Measurements from ENCODE around the gene RNU6-7.

Gene RNU6-7

DNA sequence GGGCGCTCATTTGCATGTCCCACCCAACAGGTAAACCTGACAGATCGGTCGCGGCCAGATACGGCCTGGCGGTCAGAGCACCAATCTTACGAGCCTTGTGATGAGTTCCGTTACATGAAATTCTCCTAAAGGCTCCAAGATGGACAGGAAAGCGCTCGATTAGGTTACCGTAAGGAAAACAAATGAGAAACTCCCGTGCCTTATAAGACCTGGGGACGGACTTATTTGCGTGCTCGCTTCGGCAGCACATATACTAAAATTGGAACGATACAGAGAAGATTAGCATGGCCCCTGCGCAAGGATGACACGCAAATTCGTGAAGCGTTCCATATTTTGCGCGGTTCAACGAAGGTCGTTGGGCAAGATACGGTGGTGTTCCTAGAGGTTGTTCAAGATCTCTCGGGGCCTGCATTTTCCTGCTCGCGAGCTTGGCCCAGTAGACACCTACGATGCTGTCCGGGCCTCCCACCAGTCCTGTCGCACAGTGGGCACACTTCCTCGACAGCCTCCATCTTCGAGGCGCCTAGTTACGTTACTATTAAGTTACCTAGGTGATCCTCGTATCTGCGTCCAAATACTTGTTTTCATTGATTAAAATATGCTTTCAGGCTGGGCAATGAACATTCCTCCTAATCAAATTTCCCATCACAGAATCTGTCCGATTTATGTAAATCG, at the start of gene RNU6-7:
TSS of gene RNU6-7 (plus strand) at position 230 of the 675 bp plus-strand sequence.
- peak; percentile 87 to 89 for DNase-seq

- DNase-seq, result no peak
These were observed 35.8 kb upstream of the RNU6-7 start for GRCh38 chr14:32166029-32166428.

DNA sequence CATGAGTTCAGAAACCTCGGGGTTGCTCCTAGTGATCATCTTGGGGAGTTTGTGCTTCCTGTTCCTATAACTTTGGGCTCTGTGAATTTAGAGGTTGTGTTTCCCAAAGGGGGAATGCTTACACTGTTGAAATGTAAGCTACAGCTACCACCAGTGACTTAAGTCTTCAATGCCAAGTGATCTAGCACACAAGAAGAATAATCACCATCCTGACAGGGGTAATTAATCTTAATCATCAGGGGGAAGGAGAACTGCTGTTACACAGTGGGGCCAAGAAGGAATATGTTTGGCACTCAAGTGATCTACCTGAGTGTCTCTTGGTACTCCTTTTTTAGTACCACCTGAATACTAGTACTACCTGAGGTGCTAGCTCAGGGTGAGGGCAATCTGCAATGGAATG, 34.9 kb upstream of the RNU6-7 start:
- no peak for DNase-seq

- DNase-seq, result peak in 1 of 2 experiments; percentile 11
These were observed 33.9 kb upstream of the RNU6-7 start for GRCh38 chr14:32167907-32168306.

GRCh38 chr14:32169191-32169590, 32.7 kb upstream of the RNU6-7 start:
- DNase-seq, result peak in 1 of 2 experiments; percentile 21

DNA sequence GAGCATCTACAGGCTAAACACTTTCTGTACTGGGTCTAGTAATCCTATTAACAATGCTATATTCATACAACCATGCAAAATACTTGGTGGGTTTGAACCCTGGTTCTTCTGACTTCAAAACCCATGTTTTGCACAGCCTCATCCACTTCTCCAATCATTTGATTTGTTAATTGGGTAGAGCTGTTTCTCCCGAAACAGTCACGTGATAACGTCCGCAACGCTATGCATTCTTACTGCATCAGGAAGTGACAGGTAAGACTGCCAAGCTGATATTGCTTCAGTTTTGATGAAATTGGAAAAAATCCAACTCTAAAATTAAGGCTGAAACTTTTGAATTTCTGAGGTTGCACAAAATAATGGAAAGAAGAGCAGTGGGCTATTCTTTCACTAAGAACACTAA, 30.4 kb upstream of the RNU6-7 start:
- DNase-seq, result no peak

- DNase-seq, result no peak
These were observed 18.4 kb upstream of the RNU6-7 start for GRCh38 chr14:32183151-32184058.

- no peak for DNase-seq
These were observed 16.7 kb upstream of the RNU6-7 start for GRCh38 chr14:32185097-32185496.

- DNase-seq, result no peak
These were observed 15.6 kb upstream of the RNU6-7 start for GRCh38 chr14:32186248-32186647.

- no peak for DNase-seq
These were observed 12.0 kb upstream of the RNU6-7 start for GRCh38 chr14:32189811-32190210.

DNA sequence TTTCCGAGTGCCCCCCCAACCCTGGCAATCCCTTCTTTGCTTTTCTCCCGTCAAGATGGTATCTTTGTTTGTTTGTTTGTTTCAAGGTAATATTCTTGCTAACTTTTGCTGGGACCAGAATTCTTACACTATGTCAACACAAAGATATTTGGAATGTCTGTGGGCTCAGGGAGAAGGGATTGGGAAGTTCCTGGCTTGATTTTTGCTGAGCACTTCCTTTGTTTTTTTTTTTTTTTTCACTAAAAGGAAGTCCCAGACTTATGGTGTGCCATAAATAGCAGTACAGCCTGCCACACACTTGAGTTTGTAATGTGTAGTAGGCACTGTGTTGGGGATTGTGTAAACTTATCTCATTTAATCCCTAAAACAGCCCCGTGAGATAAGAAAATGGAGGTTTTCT, 11.2 kb upstream of the RNU6-7 start:
- no peak for DNase-seq

GRCh38 chr14:32192712-32193373, 9.0 kb upstream of the RNU6-7 start:
- no peak for DNase-seq

DNA sequence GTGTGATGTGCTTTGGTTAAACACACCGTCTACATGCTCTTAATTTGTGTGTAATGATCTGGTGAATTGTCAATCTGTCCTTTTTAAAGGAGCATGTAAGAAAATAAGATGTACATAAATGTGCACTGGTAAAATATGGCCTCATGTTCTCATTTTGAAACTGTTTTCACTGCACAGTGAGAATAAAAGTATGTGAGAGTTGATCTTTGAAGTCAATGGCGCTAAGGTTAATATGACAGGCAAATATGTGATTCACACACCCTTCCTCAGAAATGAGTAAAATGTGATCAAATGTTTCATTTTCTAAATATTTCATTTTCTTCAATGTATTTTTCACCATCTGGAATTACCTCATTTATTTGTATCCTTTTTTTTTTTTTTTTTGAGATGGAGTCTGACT, 8.3 kb upstream of the RNU6-7 start:
- no peak for DNase-seq

DNA sequence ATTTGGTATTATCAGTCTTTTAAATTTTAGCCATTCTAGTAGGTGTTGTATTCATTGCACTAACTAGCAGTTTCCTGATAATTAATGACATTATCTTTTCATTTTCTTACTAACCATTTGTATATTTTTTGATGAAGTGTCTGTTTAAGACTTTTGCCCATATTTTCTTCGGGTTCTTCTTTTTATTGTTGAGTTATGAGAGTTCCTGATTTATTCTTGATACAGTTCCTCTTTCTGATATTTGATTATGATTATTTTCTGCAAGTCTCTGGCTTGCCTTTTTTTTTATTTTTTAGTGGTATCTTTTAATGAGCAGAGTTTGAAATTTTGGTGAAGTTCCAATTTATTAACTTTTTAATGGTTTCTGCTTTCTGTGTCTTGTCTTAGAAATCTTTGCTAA, 6.2 kb upstream of the RNU6-7 start:
- no peak for DNase-seq

DNA sequence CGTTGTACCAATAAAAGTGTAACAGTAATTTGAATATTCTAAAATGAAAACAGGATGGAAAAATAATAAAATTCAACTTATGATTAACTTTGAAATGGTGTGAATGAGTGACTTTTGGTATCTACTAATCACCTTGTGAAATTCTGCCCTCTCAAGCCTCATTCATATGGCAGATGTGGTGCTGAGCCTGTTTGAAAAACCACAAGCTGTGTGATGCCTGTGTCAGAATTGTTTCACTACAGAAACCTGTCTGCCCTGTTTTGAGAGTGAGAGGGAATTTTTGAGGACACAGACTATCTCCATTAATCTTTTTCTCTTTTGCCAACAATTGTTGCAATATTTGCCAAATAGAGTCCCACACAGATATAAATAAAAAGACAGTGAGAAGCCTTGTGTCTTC, 3.9 kb upstream of the RNU6-7 start:
- DNase-seq, result no peak

DNA sequence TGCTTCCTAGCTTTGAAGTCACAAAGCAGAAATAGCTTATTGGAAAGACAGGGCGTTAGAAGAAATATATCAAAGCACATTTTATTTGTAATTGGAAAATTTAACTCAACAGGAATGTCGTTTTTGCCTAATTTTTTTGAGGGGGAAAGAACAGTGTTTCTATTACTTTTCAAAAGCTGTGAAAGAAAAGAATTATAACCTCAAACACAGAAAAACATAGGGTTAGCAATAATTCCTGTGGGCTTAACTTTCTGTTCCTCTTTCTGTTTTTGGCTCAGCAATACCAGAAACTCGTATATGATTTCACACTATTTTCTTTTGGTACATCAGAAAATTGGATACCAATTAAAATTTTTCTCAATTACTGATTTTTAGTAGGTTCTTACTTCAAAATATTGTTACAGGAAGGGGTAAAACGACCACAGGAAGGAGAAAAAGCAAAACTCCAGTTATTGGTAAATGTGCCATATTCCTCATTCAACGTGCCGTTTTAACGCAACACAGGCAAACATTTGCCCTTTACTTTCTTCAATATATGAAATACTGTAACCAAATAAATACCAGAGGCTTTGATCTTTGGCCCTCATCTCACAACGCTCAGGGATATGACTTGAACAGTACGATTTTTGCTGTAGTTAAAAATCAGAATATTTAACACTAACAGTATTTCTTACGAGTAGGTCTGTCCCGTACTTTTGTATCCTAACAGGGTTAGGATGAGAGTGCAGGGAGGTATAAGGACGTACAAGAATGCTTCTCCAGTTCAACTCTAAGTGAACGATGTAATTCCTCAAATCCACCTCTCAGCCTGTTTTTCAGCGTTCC, 1.3 kb upstream of the RNU6-7 start:
- no peak for DNase-seq

GRCh38 chr14:32201193-32201815, 541 bp upstream of the RNU6-7 start:
- DNase-seq, result peak; percentile 96

GRCh38 chr14:32202491-32202997, 699 bp downstream of the RNU6-7 start:
- DNase-seq, result peak; percentile 66 to 88

- DNase-seq, result peak; percentile 92 to 99
These were observed 1.4 kb downstream of the RNU6-7 start, which contains the start of gene RNU6-8 for GRCh38 chr14:32202998-32203882. Gene RNU6-8, minus strand, starts transcription at chr14:32203269.

DNA sequence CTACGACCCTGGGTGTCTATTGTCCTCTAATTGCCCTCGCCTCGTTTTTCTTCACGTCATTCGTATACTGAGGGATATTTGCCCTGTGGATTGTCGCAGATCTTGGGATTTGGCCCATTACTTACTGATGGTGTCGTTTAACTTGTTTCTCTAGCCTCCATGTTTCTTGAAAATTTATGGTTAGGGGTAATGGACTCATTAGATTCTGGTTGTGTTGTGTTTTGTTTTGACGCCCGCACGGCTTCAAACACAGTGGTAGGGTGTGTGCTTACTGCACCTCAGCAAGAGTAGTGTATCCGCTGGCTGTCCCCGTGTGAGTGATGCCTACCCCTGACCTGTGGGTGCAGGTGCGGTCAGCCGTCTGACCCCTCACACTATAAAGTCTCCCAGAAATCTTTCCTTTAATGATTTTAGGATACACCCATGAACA, 2.1 kb downstream of the RNU6-7 start:
- DNase-seq, result peak; percentile 46 to 64

DNA sequence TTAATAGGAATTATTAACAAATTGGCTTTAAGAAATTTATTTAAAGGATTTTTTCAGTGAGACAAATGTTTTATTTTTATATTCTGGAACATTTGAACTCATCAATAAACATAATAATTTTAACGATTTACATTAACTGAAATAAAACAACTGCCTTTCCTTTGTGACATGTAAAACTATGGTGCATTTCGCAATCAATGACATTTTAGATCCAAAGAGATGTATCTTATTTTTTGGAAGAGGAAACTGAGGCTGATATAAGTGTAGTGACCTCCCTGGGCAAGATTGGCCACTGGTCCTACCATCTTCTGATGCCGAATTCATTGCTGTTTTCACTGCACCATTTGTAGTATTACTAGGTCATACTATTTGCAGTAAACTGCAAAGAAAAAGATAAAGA, 3.7 kb downstream of the RNU6-7 start:
- DNase-seq, result no peak

Data from NCI-H524 (cell line).